GM19452 (cell line): ENCODE results near the gene TRIM62.

Experiments used
- ATAC-seq: cut with Tn5 transposase; IDR thresholded peaks from one replicate; pipeline ENCODE4 v1.9.1; 2021; ENCODE audit not compliant: unreplicated experiment

The TRIM62 gene

GRCh38 chr1:33180911-33181890 lies 642 bp downstream of the TRIM62 start:
- ATAC-seq: peak; percentile 27

GRCh38 chr1:33180226-33180910 lies 1.5 kb downstream of the TRIM62 start:
- ATAC-seq: peak; percentile 74

- ATAC-seq: no peak
Measured at GRCh38 chr1:33178836-33179439, 2.9 kb downstream of the TRIM62 start.

GRCh38 chr1:33177996-33178540 lies 3.8 kb downstream of the TRIM62 start:
- no peak for ATAC-seq

GRCh38 chr1:33176887-33177286 lies 5.0 kb downstream of the TRIM62 start:
- ATAC-seq: no peak

- ATAC-seq: no peak
Measured at GRCh38 chr1:33176362-33176850, 5.4 kb downstream of the TRIM62 start.

GRCh38 chr1:33175865-33176264 lies 6.0 kb downstream of the TRIM62 start:
- ATAC-seq: no peak

GRCh38 chr1:33173091-33173490 lies 8.8 kb downstream of the TRIM62 start:
- ATAC-seq: no peak

GRCh38 chr1:33171977-33172813 lies 9.6 kb downstream of the TRIM62 start:
- no peak for ATAC-seq

- ATAC-seq: no peak
Measured at GRCh38 chr1:33170351-33171274, 11.2 kb downstream of the TRIM62 start.

GRCh38 chr1:33169290-33170055 lies 12.4 kb downstream of the TRIM62 start:
- no peak for ATAC-seq

- ATAC-seq: no peak
Measured at GRCh38 chr1:33168556-33169289, 13.1 kb downstream of the TRIM62 start.

- ATAC-seq: no peak
Measured at GRCh38 chr1:33167650-33168447, 14.0 kb downstream of the TRIM62 start.

GRCh38 chr1:33165809-33166208 lies 16.0 kb downstream of the TRIM62 start:
- ATAC-seq: no peak

GRCh38 chr1:33165209-33165608 lies 16.6 kb downstream of the TRIM62 start:
- ATAC-seq: no peak

GRCh38 chr1:33163621-33164519 lies 18.0 kb downstream of the TRIM62 start:
- no peak for ATAC-seq
